Measurements from ENCODE around the gene GPD1L.

The GPD1L gene

DNA sequence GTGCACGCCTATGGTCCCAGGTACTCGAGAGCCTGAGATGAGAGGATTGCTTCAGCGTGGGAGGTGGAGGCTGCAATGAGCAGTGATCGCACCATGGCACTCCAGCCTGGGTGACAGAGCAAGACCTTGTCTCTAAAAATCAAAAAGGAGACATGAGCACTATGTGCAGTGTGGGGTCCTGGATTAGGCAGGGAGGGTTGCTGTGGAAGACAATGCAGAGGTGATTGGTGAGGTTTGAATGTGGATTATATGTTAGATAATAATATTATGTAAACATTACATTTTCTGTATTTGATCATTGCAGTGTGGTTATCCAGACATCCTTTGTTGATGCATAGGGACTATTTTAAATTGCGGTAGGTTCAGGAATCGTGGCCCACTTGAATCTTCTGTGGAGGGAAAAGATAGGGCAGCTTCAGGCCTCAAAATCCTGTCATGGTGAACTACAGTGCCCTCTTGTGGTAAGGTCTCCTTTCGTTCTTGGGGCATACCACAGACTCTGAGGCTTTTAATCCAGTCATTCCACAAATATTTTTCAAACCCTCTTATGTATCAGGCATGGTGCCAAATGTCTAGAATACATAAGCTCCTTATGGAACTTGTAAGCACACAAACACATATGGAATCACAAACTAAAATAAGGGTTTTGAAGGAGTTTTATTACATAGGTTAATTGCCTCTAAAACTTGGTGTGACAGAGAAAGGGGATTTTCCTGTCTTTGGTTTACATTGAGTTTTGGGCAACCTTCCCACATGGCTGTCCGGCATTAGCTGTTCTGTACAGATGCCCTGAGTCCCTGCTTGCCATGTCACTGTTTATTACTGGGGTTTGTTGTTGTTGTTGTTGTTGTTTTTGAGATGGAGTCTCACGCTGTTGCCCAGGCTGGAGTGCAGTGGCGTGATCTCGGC is 37.7 kb downstream of the GPD1L start:
- peak; percentile 67 for ATAC-seq
- peaks cover 16% of the 10 kb centered on the region for H3K4me1 Mint-ChIP-seq
- peaks cover 11% of the 10 kb centered on the region for H3K36me3 Mint-ChIP-seq
- no peaks in the 10 kb centered on the region for H3K27me3 Mint-ChIP-seq
- H3K27ac Mint-ChIP-seq = no peak overlapping the region
- no peaks in the 10 kb centered on the region for H3K9me3 Mint-ChIP-seq
- no peak overlapping the region for H3K4me3 Mint-ChIP-seq

DNA sequence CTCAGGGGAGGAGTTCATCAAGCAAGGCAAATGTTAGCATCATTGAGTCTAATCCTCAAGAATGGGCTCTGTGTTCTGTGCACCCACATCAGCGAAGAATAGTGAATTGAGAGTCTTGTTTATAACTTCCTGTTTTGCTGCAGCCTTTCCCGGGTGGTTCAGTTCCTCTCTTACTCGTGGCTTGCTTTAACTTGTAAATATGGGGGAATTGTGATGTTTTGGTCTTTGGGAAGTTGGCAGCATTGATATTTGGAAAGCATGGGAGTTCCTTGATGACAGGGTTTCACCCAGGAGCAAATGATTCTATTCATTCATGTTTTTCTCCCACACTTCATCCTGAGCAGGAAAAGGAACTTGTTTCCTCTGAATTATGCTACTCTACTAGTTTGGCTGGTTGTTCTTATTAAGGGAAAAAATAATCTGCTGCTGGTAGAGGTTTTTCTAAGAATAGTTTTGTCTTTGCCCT is 40.4 kb downstream of the GPD1L start:
- Mint-ChIP-seq H3K27ac (peak overlapping the region; percentile 30), H3K4me1 (peaks cover 16% of the 10 kb centered on the region), H3K27me3 (no peaks in the 10 kb centered on the region), H3K36me3 (peaks cover 24% of the 10 kb centered on the region), H3K4me3 (no peak overlapping the region), H3K9me3 (no peaks in the 10 kb centered on the region)
- ATAC-seq = peak; percentile 45

DNA sequence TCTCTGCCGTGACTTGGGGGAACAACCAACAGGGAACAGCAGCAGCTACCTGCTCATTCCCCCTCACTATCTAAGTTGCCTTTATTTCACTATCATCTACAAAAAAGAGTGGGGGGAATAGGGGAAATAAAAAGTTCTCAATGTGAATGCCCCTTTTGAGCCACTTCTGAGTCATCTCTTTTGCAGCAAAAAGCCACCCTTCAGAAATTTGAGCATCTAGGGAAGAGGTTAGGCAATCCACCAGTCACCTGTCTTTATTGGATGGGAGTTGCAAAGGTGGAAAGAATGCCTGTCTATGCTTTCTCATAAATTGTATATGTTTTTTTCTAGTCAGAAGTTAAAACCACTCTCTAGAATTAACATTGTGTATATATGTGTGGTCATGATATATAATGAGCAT is 41.1 kb downstream of the GPD1L start:
- peaks cover 24% of the 10 kb centered on the region for H3K36me3 Mint-ChIP-seq
- H3K4me1 Mint-ChIP-seq = peaks cover 16% of the 10 kb centered on the region
- H3K27ac Mint-ChIP-seq = no peak overlapping the region
- no peaks in the 10 kb centered on the region for H3K9me3 Mint-ChIP-seq
- ATAC-seq = no peak
- no peak overlapping the region for H3K4me3 Mint-ChIP-seq
- H3K27me3 Mint-ChIP-seq = no peaks in the 10 kb centered on the region

DNA sequence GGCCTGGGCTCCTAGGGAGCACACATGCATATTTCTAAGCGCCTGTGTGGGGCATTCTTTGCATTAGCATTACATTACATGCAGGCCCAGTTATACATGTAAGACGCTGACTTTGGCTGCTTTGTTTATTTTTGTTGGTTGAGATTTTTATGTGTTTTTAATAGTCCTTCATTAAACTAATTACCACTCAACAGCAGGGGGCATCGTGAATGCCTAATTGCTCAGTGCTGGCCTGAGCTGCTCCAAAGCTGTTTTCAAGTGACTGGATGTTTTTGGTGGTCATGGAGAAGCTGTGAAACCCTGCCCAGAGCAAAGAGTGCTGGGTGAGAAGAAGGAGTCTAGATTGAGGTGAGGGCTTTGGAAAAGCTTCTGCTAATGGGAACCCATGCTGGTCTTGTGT is 41.5 kb downstream of the GPD1L start:
- ATAC-seq = no peak
- peaks cover 24% of the 10 kb centered on the region for H3K36me3 Mint-ChIP-seq
- no peaks in the 10 kb centered on the region for H3K27me3 Mint-ChIP-seq
- peaks cover 16% of the 10 kb centered on the region for H3K4me1 Mint-ChIP-seq
- no peak overlapping the region for H3K27ac Mint-ChIP-seq
- H3K9me3 Mint-ChIP-seq = no peaks in the 10 kb centered on the region
- no peak overlapping the region for H3K4me3 Mint-ChIP-seq

DNA sequence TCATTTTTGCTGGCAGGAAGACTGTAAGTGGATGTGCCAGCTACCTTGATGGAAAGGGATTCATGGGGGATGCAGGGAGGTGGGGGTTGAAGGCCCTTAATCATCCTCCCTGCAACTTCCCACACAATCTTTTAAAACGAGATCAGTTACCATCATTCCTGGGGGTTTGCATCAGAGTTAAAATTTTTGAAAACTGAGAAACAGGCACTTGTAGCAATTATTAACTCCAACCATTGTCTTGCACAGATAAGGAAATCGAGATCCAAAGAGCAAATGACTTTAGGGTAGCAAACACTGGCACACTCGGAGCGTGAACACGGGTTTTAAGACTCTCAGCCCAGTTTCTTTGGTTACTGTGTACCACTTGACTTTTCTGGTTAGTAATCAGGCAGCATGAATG is 41.9 kb downstream of the GPD1L start:
- H3K4me1 Mint-ChIP-seq = peaks cover 16% of the 10 kb centered on the region
- ATAC-seq = no peak
- H3K36me3 Mint-ChIP-seq = peaks cover 24% of the 10 kb centered on the region
- no peak overlapping the region for H3K27ac Mint-ChIP-seq
- H3K9me3 Mint-ChIP-seq = no peaks in the 10 kb centered on the region
- no peaks in the 10 kb centered on the region for H3K27me3 Mint-ChIP-seq
- no peak overlapping the region for H3K4me3 Mint-ChIP-seq

DNA sequence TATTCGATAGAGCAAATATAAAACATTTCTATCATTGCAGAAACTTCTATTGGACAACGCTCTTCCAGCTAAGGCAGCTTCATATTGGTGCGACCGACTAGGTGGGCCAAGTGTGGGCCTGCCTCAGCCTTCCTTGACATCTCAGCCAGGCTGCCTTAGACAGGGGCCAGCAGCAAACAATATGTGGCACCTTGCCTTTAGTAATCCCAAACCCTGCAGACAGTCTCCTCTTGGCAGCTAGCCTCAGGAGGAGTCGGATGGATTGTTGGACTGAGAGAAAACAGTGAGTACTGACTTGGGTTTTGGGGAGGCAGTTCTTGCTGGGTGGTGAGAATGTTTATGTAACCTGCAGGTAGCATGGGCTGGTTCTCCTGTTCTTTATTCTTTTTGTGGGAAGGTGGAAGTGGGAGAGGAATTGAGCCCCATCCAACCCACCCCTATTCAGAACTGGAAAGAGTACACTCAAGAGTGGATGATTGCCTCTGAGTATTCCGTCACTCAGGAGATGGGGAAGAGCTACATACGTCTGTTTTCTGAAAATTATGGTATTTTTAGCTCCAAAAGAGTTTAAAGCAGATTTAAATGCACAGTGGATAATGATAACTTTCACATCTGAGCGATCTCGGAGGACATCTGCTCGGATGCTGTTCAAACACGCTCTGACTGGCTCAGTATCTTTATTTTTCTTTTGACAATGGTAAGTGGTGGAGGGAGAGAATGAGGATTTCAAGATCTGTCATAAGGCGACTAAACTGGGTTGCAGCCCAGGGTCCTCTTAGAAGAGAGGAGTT is 47.2 kb downstream of the GPD1L start:
- Mint-ChIP-seq H3K27me3 (no peaks in the 10 kb centered on the region), H3K27ac (no peak overlapping the region), H3K36me3 (peaks cover 46% of the 10 kb centered on the region), H3K4me3 (no peak overlapping the region), H3K9me3 (no peaks in the 10 kb centered on the region), H3K4me1 (no peaks in the 10 kb centered on the region)
- no peak for ATAC-seq

DNA sequence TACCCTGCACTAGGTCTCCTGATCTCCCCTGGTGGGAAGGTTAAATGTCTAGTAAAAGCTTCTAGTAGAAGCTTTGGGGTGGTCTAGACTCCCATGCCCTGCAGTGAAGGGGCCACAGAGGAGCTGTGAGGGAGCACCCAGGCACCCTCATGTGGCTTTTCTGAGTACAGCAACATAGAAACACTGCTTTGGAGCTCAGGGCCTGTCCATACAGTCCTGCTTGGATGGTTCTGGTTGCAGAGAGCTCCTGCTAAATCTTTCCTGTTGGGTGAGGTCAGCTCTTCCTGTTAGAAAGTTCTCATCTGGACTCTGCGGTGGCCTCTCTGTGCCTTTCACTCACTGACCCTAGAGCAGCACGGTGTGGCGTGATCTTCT is 47.8 kb downstream of the GPD1L start:
- Mint-ChIP-seq H3K4me1 (no peaks in the 10 kb centered on the region), H3K27ac (no peak overlapping the region), H3K9me3 (no peaks in the 10 kb centered on the region), H3K4me3 (no peak overlapping the region), H3K36me3 (peaks cover 52% of the 10 kb centered on the region), H3K27me3 (no peaks in the 10 kb centered on the region)
- no peak for ATAC-seq

DNA sequence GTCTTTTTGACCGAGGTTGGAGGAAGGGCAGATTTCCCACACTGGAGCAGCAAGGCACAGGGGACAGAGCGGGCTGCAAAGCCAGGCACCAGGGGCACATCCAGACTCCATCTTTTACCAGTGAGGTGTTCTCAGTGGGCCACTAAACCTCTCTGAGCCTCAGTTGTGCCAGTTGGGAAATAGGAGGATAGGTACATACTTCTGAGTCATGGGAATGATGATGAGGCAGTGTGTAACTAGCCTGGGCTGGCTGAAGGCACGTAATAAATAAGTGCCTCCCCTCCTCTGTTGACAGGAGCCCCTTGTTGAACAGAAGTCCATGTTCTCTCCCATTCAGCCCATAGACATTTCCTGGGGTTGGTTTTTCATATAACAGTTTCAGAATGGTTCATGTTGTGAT is 48.7 kb downstream of the GPD1L start:
- peaks cover 60% of the 10 kb centered on the region for H3K36me3 Mint-ChIP-seq
- no peaks in the 10 kb centered on the region for H3K27me3 Mint-ChIP-seq
- no peak overlapping the region for H3K4me3 Mint-ChIP-seq
- ATAC-seq = no peak
- H3K4me1 Mint-ChIP-seq = no peaks in the 10 kb centered on the region
- no peaks in the 10 kb centered on the region for H3K9me3 Mint-ChIP-seq
- no peak overlapping the region for H3K27ac Mint-ChIP-seq

DNA sequence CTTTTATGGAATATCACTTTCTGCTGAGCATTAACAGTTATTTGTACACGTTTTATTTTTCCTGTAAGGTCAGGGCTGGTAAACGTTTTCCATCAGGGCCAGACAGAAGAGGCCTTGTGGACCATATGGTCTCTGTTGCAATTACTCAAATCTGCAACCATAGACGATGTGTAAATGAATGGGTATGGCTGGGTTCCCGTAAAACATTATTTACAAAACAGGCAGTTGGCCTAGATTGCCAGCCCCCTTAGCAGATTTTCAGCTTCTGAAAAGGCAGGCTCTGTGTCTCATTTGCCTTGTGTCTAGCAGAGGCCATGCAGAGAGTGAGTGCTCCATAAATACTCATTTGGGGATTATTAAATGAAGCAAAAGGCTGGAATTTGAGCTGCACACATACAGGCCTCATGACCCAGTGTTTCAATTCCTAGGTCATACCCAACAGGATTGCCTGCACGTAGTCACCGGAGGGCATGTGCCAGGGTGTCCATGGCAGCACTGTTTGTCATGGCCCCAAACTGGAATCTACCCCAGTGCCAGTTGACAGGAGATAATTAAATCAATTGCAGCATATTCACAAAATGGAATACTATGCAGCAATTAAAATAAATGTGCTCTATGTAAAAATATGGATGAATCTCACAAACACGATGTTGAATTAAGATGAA is 51.3 kb downstream of the GPD1L start:
- H3K36me3 Mint-ChIP-seq = peaks cover 73% of the 10 kb centered on the region
- H3K4me3 Mint-ChIP-seq = no peak overlapping the region
- H3K9me3 Mint-ChIP-seq = no peaks in the 10 kb centered on the region
- H3K27me3 Mint-ChIP-seq = no peaks in the 10 kb centered on the region
- no peak for ATAC-seq
- H3K4me1 Mint-ChIP-seq = no peaks in the 10 kb centered on the region
- H3K27ac Mint-ChIP-seq = no peak overlapping the region

DNA sequence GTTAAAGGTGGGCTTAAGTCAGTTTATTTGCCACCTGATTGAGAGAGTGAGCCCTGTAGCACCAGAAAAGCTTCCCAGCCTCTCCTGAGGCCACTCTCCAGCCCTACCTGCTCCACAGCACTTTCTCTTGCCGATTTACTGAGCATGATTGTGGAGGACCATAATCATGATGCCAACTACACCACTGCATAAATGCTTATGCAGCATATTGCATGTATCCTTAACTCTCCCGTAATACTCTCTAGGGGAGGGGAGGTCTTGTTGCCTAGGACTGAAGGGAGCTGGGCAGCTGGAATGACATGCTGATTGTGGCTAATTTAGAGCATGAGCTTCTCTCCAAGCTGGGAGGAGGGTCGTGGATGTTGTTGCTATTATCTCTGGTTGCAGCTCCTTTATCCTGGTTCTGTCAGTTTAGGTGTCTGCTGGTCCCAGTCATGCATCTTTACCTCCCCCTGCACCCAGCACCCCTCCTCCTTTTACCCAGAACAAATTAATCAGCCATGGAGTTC is 54.3 kb downstream of the GPD1L start:
- H3K27ac Mint-ChIP-seq = no peak overlapping the region
- H3K4me1 Mint-ChIP-seq = no peaks in the 10 kb centered on the region
- no peak for ATAC-seq
- no peak overlapping the region for H3K4me3 Mint-ChIP-seq
- no peaks in the 10 kb centered on the region for H3K9me3 Mint-ChIP-seq
- H3K36me3 Mint-ChIP-seq = peaks cover 76% of the 10 kb centered on the region
- no peaks in the 10 kb centered on the region for H3K27me3 Mint-ChIP-seq

DNA sequence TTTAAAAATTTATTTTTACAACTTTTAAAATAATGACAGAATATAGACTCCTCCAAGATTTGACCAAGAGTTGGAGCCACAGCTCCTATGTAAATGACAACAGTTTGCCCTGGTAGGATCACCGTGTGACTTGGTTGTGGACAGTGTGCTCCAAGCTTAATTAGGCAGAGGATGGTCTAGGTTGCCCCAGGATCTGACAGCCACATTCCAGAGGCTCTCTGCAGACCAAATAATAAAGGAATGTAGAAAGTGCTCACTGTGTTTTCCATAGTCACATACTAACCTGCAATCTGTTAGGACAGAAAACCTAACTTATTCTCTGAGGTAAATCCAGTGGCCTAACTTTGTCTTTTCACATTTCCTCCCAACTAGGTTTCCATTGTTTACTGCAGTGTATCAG is 59.0 kb downstream of the GPD1L start:
- H3K4me3 Mint-ChIP-seq = no peak overlapping the region
- H3K9me3 Mint-ChIP-seq = peaks cover 4% of the 10 kb centered on the region
- H3K27me3 Mint-ChIP-seq = no peaks in the 10 kb centered on the region
- no peak for ATAC-seq
- peaks cover 62% of the 10 kb centered on the region for H3K36me3 Mint-ChIP-seq
- no peaks in the 10 kb centered on the region for H3K4me1 Mint-ChIP-seq
- H3K27ac Mint-ChIP-seq = no peak overlapping the region

DNA sequence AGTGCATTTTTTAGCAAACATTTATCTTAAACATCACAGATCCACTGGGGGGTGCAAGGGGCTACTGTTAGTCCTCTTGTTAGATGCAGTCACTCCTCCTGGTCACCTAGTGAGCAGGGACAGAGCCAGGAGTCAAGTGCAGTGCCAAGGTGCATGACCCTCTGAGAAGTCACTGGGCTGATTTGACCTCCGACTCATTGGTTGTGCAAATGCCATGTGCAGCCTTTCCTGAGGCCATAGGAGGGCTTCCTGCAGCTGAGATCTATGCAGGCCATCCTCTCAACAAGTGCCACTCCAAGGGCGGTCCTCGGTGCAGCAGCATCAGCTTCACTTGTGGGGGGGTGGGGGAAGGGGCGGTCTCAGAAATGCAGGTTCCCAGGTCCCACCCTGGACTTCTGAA is 60.2 kb downstream of the GPD1L start:
- Mint-ChIP-seq H3K4me1 (no peaks in the 10 kb centered on the region), H3K36me3 (peaks cover 59% of the 10 kb centered on the region), H3K9me3 (peaks cover 7% of the 10 kb centered on the region), H3K27me3 (no peaks in the 10 kb centered on the region), H3K27ac (no peak overlapping the region), H3K4me3 (no peak overlapping the region)
- ATAC-seq = no peak

DNA sequence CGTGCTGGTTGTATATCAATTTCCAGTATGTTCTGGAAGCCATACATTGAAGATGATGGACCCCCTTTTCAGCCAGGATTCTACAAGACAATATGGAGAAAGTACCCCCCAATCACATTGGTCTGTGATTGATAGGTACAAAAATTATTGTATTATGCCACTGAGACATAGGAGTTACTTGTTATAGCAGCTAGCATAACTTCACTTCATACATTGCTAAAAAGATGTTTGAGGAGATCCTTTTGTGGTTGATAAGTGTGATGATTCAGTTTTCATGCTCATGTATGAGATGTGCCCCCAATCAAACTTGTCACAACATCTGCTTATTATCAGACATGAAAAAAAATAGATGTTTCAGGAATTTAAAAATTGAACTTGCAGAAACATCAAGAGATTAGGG is 66.0 kb downstream of the GPD1L start:
- peaks cover 8% of the 10 kb centered on the region for H3K4me1 Mint-ChIP-seq
- no peak for ATAC-seq
- H3K4me3 Mint-ChIP-seq = no peak overlapping the region
- H3K9me3 Mint-ChIP-seq = peaks cover 7% of the 10 kb centered on the region
- peaks cover 34% of the 10 kb centered on the region for H3K36me3 Mint-ChIP-seq
- H3K27ac Mint-ChIP-seq = no peak overlapping the region
- H3K27me3 Mint-ChIP-seq = no peaks in the 10 kb centered on the region

DNA sequence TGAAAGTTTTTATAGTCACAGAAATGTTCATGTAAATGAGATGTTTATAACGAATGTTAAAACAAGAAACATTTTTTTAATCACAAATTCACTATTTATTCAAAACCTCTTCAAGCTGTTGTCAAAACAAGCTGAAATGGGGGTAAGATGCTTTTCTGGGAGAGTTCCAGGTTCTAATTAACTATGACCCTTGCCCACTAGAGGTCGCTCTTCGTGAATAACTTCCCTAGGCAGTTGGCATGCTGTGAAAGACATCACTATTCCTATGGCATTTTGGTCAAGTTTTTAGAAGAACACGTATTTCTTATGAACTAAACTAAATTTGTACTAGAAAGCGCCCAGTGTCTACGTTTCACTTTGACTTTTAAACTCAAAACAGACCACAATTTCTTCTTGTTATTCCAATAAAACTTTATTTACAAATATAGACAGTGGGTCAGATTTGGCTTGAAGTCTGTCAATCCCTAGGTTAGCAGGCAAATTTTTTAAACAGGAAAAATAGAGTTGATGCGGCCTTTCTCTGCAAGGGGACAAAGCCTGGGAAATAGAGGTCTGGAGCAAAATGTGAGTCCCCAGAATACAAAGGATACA is 69.3 kb downstream of the GPD1L start:
- no peak for ATAC-seq
- no peak overlapping the region for H3K27ac Mint-ChIP-seq
- H3K4me1 Mint-ChIP-seq = peaks cover 11% of the 10 kb centered on the region
- no peak overlapping the region for H3K4me3 Mint-ChIP-seq
- H3K27me3 Mint-ChIP-seq = no peaks in the 10 kb centered on the region
- peaks cover 3% of the 10 kb centered on the region for H3K9me3 Mint-ChIP-seq
- peaks cover 14% of the 10 kb centered on the region for H3K36me3 Mint-ChIP-seq

Data from stimulated activated memory B cell treated with anti-CD40 and anti-IgM and Interleukin-4, amounts not matched to agents 10 μg/mL and 1 μg/mL and 100 μg/mL, for 72 hours (primary cell).